HAP-1 (cell line): Measurements from ENCODE around the gene B3GALNT1.
A peak's percentile ranks its signal among the peaks of the same experiment; 100 is the strongest.

Source experiments
- DNase-seq, 2 experiments: peaks; one replicate each; pipeline ENCODE4 v3.0.0-alpha.2; 2016 to 2020; ENCODE audit warnings: low spot score in 2 of 2
- H3K27me3 ChIP-seq: fragments of 250-450 bp; sonication (Bioruptor Pico); 2 replicates; pipeline ENCODE4 v1.5.1; 2020; ENCODE audit warnings: low read depth, mild to moderate bottlenecking, moderate library complexity
- H3K36me3 ChIP-seq: fragments of 250-450 bp; sonication (Bioruptor Pico); replicated peaks from 2 replicates; pipeline ENCODE4 v1.5.1; 2020; ENCODE audit warnings: mild to moderate bottlenecking
- H3K4me1 ChIP-seq: fragments of 250-450 bp; sonication (Bioruptor Pico); 2 replicates; pipeline ENCODE4 v1.5.1; 2020; ENCODE audit warnings: mild to moderate bottlenecking
- H3K4me3 ChIP-seq: fragments of 250-450 bp; sonication (Bioruptor Pico); 2 replicates; pipeline ENCODE4 v1.5.1; 2020; ENCODE audit warnings: mild to moderate bottlenecking, moderate library complexity
- H3K9me3 ChIP-seq: fragments of 250-450 bp; sonication (Bioruptor Pico); 2 replicates; pipeline ENCODE4 v1.5.1; 2020; ENCODE audit warnings: mild to moderate bottlenecking, moderate library complexity
- in situ Hi-C: fragments of 300-500 bp; cut with MboI; formaldehyde crosslinking; loops from 3 replicates; pipeline ENCODE4 v1.14.3; 2020; ENCODE audit warnings: low sequenced_read_pairs, inconsistent platforms, mixed read lengths

The B3GALNT1 gene

GRCh38 chr3:161104561-161105551, at the start of gene B3GALNT1:
TSS of gene B3GALNT1 (minus strand) at chr3:161105349. CDS start at chr3:161086754, 18,595 bp downstream.
- H3K9me3 ChIP-seq = no peaks in the 10 kb centered on the region
- H3K4me1 ChIP-seq = no peaks in the 10 kb centered on the region
- H3K27me3 ChIP-seq = no peaks in the 10 kb centered on the region
- H3K36me3 ChIP-seq = no peaks in the 10 kb centered on the region
- no peak within 1 kb of the TSS for H3K4me3 ChIP-seq
- in situ Hi-C loops = no loop called here
- DNase-seq = no peak

- H3K9me3 ChIP-seq = no peaks in the 10 kb centered on the region
- H3K4me1 ChIP-seq = no peaks in the 10 kb centered on the region
- no peak for DNase-seq
- H3K4me3 ChIP-seq = no peak overlapping the region
- no peaks in the 10 kb centered on the region for H3K27me3 ChIP-seq
- H3K36me3 ChIP-seq = no peaks in the 10 kb centered on the region
- in situ Hi-C loops = no loop called here
Observed at GRCh38 chr3:161153480-161153879, 48.3 kb upstream of the B3GALNT1 start.

GRCh38 chr3:161150001-161150525, 44.9 kb upstream of the B3GALNT1 start:
- Histone ChIP-seq H3K4me3 (no peak overlapping the region), H3K4me1 (no peaks in the 10 kb centered on the region; the same call in 1 of the 2 replicates), H3K36me3 (no peaks in the 10 kb centered on the region), H3K9me3 (no peaks in the 10 kb centered on the region), H3K27me3 (no peaks in the 10 kb centered on the region)
- in situ Hi-C loops = no loop called here
- DNase-seq = no peak

GRCh38 chr3:161149529-161149928, 44.4 kb upstream of the B3GALNT1 start:
- Histone ChIP-seq H3K9me3 (no peaks in the 10 kb centered on the region), H3K4me1 (no peaks in the 10 kb centered on the region; the same call in 1 of the 2 replicates), H3K36me3 (no peaks in the 10 kb centered on the region), H3K27me3 (no peaks in the 10 kb centered on the region), H3K4me3 (no peak overlapping the region)
- no peak for DNase-seq
- in situ Hi-C loops = no loop called here

GRCh38 chr3:161148832-161149475, 43.8 kb upstream of the B3GALNT1 start:
- Histone ChIP-seq H3K4me1 (no peaks in the 10 kb centered on the region; the same call in 1 of the 2 replicates), H3K4me3 (no peak overlapping the region), H3K36me3 (no peaks in the 10 kb centered on the region), H3K9me3 (no peaks in the 10 kb centered on the region), H3K27me3 (no peaks in the 10 kb centered on the region)
- in situ Hi-C loops = no loop called here
- no peak for DNase-seq

GRCh38 chr3:161142486-161142885, 37.3 kb upstream of the B3GALNT1 start:
- Histone ChIP-seq H3K9me3 (no peaks in the 10 kb centered on the region), H3K4me3 (no peak overlapping the region), H3K4me1 (peaks cover 4% of the 10 kb centered on the region), H3K36me3 (no peaks in the 10 kb centered on the region), H3K27me3 (no peaks in the 10 kb centered on the region)
- in situ Hi-C loops = no loop called here
- no peak for DNase-seq

GRCh38 chr3:161139686-161140085, 34.5 kb upstream of the B3GALNT1 start:
- Histone ChIP-seq H3K9me3 (no peaks in the 10 kb centered on the region), H3K27me3 (no peaks in the 10 kb centered on the region), H3K4me3 (no peak overlapping the region), H3K36me3 (no peaks in the 10 kb centered on the region), H3K4me1 (peaks cover 10% of the 10 kb centered on the region)
- DNase-seq = no peak
- in situ Hi-C loops = no loop called here

- no peak overlapping the region for H3K4me3 ChIP-seq
- H3K4me1 ChIP-seq = peaks cover 10% of the 10 kb centered on the region
- DNase-seq = peak; percentile 27 to 84
- H3K27me3 ChIP-seq = no peaks in the 10 kb centered on the region
- no peaks in the 10 kb centered on the region for H3K36me3 ChIP-seq
- in situ Hi-C loops = no loop called here
- H3K9me3 ChIP-seq = no peaks in the 10 kb centered on the region
Observed at GRCh38 chr3:161137260-161137659, 32.1 kb upstream of the B3GALNT1 start.

- H3K4me1 ChIP-seq = peaks cover 5% of the 10 kb centered on the region
- no peaks in the 10 kb centered on the region for H3K36me3 ChIP-seq
- no peak for DNase-seq
- H3K9me3 ChIP-seq = no peaks in the 10 kb centered on the region
- H3K27me3 ChIP-seq = no peaks in the 10 kb centered on the region; the same call in 1 of the 2 replicates
- in situ Hi-C loops = no loop called here
- H3K4me3 ChIP-seq = no peak overlapping the region
Observed at GRCh38 chr3:161132391-161132790, 27.2 kb upstream of the B3GALNT1 start.

GRCh38 chr3:161126495-161126894, 21.3 kb upstream of the B3GALNT1 start:
- Histone ChIP-seq H3K4me1 (no peaks in the 10 kb centered on the region), H3K4me3 (no peak overlapping the region), H3K27me3 (no peaks in the 10 kb centered on the region; the same call in 1 of the 2 replicates), H3K9me3 (no peaks in the 10 kb centered on the region), H3K36me3 (no peaks in the 10 kb centered on the region)
- DNase-seq = no peak
- in situ Hi-C loops = no loop called here

GRCh38 chr3:161117646-161118045, 12.5 kb upstream of the B3GALNT1 start:
- H3K36me3 ChIP-seq = no peaks in the 10 kb centered on the region
- in situ Hi-C loops = no loop called here
- H3K9me3 ChIP-seq = peaks cover 8% of the 10 kb centered on the region
- H3K4me3 ChIP-seq = no peak overlapping the region
- no peaks in the 10 kb centered on the region for H3K4me1 ChIP-seq
- DNase-seq = no peak
- H3K27me3 ChIP-seq = no peaks in the 10 kb centered on the region

- DNase-seq = no peak
- no peaks in the 10 kb centered on the region for H3K27me3 ChIP-seq
- H3K36me3 ChIP-seq = no peaks in the 10 kb centered on the region
- H3K4me1 ChIP-seq = no peaks in the 10 kb centered on the region
- in situ Hi-C loops = no loop called here
- no peak overlapping the region for H3K4me3 ChIP-seq
- H3K9me3 ChIP-seq = no peaks in the 10 kb centered on the region
Observed at GRCh38 chr3:161108840-161109239, 3.7 kb upstream of the B3GALNT1 start.

- Histone ChIP-seq H3K4me1 (no peaks in the 10 kb centered on the region), H3K9me3 (no peaks in the 10 kb centered on the region), H3K4me3 (no peak overlapping the region), H3K36me3 (no peaks in the 10 kb centered on the region), H3K27me3 (no peaks in the 10 kb centered on the region)
- no peak for DNase-seq
- in situ Hi-C loops = no loop called here
Observed at GRCh38 chr3:161107311-161107710, 2.2 kb upstream of the B3GALNT1 start.
